ENCODE results near the gene ATP8A2.
A peak's percentile ranks its signal among the peaks of the same experiment; 100 is the strongest.

ATP8A2 gene

DNA sequence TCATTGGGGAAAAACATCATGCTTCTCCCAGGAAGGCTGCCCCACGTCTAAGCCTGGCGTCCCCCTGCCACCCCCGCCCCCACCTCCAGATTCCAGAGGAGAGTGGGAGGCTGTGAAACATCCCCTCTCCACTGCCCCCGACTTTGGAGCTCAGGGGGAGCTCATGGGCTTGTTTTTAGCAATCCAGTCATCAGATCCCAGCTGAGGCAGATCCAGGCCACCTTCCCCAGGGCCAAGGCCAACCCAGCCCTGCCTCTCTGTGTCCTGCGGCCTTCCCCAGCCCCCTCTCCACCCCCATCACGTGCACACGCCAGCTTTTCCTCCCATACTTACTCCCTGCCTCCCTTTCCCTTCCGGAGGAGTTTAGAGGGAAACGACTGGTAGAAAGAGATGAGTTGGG lies 641.2 kb downstream of the ATP8A2 start:
- peak; percentile 5 for DNase-seq (ENCODE audit: low spot score)

DNA sequence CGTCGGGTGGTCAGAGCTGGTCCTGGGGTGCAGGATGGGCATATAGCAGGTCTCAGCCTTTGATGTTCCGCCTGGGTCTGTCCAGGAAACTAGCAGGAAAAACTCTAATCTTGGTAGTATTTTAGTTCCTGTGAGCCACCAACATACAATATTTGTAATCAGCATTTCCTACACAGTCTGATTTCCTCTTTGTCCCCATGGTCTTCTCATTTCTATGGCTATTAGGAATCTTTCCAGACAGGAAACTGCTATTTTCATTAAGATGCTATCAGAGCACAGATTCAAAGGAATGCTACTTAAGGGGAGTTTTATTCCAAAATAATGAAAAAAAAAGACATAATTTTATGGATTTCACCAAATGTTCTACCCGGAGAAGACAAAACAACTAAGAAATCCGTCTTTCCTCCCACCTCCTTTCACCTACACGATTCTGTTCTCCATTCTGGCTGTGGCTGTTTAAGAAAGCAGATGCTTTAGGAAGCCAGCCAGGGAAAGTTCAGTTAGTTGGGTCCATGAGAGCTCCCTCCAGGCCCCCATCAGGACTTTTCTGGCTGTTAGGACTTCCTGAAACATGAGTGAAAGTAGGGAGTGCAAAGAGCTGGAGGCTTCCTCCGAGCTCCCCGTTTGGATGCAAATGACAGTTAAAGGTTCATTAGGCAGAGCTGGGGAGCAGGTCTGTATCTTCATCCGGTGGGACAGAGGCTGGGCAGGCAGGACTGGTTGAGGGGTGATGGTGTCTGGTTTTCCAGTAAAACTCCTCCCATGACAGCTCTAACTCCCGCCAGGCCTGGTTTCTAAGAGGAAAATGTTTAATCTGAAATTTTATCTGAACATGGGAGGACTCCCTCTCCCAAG lies 643.7 kb downstream of the ATP8A2 start:
- DNase-seq (ENCODE audit: low spot score): no peak

DNA sequence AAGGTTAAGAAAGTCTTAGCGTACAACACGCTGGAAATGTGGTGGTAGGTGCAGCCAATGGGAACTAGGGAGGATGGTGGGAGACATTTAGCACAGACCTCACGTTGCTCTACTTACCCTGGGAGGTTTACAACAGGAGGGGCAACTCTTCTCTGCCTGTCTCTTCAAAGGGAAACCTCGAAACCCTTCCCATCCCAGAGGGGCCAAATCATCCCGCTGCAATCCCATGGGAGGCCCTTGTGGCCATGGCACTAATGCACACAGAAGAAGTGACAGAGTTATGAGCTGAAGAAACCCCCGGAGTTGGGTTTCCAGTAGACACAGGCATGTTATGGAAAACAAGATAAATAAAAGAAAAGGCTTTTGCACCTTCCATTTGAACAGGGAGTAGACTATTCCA lies 644.4 kb downstream of the ATP8A2 start:
- DNase-seq (ENCODE audit: low spot score): no peak

DNA sequence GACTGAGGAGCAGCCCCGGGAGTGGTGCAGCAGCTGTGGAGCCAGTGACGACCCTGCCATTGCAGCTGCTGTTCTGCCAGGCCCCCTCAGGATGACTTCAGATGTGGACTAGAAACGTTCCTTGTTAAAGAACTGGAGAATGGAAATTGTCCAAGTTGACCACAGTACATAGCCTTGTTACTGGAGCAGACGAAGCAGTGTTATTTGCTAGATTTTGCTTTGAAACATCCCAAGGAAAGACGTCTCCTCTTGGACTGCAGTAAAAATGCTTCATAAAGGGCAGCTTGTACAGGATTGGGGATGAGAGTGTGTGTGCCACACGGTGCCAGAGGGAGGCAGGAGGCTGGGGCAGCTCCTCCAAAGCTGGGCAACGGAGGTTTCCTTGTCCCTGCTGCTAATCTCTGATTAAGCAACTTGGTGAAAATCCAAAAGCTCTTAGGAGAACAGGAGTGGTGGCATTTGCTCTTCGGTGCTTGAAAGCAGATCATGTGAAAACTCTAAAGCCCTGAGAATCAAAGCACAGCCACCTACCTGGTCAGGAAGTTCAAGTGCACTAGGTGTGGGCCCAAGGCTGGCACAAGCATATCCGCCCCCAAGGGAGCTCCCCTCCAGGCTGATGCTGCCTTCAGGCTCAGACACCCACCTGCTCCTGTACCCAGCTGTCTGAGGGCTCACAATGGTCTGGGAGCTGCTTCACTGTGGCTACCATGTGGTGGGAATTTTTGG lies 645.6 kb downstream of the ATP8A2 start:
- DNase-seq (ENCODE audit: low spot score): no peak

DNA sequence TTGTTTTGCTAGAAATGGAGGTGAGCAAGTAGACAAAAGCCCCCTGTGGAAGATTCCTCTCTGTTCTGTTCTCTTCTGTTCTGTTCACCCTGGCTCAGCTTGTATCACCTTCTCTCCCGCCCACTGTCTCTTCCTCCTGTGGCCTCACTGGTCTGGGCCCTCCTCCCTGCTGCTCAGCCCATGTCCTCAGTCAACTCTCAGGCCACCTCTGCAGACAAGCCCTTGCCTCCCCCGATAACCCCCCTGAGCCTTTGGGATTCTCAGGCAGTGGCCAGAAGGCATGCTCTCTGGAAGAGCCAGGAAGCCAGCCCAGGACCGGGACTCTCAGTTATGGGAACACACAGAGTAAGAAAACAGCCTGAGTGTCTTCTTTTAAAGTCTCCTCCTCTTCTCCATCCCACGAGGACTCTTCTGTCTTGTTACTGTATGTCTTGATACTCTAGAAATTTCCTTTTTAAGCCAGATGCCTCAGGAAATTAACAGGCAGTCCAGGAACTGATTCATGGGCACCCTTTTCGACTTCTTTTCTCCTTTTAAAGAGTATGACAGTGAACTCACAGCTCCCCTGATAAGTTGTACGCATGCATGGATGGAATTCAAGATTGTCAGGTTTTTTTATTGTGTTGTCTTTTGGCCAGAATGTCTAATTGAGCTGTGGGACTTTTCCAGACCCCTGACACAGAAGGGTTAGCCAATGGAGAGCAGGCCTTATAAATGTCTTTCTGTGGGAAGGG lies 646.3 kb downstream of the ATP8A2 start:
- DNase-seq (ENCODE audit: low spot score): no peak

DNA sequence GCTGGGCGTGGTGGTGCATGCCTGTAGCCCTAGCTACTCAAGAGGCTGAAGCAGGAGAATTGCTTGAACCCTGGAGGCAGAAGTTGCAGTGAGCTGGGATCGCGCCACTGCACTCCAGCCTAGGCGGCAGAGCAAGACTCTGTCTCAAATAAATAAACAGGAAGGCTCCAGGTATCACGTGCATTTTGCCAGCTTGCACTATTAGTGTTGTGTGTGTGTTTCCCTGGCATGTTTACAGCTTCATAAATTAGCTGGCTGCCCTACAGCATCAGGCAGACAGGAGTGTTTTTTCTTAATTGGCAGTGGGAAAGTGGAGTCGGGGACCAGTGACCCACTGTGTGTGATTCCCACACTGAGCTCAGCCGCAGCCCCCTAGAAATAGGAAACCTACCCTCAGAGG lies 647.5 kb downstream of the ATP8A2 start:
- no peak for DNase-seq (ENCODE audit: low spot score)

DNA sequence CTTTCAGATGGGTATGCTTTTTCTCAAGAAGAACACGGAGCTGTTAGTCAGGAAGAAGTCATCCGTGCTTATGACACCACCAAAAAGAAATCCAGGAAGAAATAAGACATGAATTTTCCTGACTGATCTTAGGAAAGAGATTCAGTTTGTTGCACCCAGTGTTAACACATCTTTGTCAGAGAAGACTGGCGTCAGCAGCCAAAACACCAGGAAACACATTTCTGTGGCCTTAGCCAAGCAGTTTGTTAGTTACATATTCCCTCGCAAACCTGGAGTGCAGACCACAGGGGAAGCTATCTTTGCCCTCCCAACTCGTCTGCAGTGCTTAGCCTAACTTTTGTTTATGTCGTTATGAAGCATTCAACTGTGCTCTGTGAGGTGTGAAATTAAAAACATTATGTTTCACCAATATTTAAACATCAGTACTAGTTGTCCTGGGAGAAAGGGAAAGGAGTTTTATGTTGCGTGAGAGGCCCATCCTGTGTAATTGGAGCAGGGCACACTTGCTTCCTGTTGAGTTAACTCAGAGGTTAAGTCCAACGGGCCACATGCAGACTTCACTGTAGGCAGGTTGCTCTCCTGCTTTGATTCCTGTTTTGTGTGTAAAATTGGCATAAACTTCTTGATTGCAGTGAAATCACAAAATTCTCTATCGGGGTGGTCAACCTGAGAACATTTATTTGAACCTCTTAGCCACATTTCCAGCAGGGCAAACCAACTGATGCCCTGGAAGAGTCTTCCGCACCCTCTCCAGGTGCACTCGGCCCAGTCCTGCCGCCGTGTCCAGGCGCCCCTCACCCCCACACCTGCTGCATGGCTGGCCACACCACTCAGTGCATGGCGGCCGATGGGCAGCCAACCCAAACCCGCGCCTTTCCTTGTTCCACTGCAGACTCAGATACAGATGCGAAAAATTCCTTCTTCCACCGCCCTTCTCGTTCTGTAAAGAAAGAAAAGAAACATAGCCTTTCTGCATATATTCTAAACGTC lies 648.4 kb downstream of the ATP8A2 start:
- DNase-seq (ENCODE audit: low spot score): peak; percentile 80

DNA sequence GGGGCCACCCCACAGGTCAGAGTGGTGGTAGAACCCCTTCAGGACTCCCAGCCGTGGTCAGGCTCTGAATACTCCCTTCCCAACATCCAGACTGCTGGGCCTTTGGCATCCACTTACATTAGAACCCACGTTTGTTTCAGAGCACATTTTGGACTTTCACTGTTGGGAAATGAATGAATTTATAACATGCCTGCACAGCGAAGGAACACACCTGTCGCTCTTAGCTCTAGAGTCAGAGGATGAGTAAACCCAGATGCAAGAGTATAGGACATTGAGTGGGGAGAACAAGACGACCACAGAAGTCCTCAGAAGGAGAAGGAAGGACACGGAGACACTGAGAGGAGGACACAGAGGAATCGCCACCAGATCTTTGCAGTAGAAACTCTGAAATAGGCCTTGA lies 649.1 kb downstream of the ATP8A2 start:
- no peak for DNase-seq (ENCODE audit: low spot score)

DNA sequence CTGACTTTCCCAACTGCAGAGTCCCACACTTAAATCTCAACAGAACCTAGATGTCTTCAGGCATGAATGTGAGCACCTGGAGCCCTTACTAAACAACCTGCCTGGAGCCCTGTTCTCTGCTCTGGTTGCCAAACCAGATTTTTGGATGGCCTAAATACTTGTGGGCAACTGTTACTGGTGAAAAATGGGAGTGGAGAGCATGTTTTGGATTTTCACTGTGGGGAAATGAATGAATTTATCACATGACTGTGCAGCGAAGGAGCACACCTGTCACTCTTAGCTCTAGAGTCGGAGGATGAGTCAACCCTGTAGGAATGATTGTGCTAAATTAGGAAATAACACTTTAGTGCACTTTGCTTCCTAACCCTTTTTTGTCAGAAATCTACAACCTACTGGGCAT lies 649.7 kb downstream of the ATP8A2 start:
- DNase-seq (ENCODE audit: low spot score): no peak

DNA sequence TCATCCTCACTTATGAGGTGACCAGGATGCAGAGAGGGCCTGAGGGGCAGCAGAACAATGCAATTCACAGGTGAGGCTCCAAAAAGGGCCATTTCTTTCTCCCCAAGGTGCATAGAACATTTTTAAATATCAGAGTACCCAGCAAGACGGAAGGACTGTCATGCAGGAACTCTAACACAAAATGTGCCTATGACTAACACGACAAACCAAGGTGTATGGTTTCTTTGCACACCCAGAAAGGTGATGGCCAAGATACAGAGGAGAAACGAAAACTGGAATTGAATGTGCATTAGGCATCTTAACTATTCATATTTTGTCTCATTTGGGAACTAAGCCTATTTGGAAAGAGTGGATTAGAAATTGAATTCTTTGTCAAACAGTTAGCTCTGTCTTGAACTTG lies 650.2 kb downstream of the ATP8A2 start:
- no peak for DNase-seq (ENCODE audit: low spot score)

DNA sequence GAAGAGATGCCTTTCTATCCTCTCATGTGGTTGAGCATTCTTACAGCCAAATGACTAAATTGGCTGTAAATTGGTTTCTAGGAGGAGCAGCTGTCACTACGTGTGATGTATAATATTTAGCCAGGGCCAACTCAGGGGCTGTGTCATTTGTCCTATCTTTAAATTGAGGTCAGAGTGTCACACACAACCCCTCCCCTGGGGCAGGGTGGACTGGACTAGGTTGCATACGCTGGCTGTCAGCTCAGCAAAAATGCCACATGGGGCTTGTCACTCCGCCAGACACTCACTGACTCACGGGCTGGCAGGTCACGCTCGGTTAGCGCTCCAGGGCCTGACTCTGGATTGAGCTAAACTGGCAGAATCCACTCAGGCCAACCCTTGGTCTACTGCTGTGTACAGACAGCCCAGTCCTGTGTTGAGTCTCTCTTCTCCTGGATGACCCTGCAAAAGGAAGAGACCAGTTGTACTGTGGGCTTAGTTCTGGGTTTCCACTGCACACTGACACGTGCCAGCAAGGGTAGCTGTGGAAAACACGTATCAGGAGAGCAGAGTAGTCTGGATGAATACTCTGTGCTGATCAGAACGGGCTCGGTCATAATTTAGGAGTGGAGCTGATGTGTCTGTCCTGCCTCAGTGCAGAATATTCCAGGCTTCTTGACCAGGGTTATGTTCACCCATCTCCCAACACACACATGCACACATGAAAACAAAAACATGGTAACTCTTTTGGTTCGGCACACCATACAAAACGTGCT lies 650.9 kb downstream of the ATP8A2 start:
- DNase-seq (ENCODE audit: low spot score): peak; percentile 89

DNA sequence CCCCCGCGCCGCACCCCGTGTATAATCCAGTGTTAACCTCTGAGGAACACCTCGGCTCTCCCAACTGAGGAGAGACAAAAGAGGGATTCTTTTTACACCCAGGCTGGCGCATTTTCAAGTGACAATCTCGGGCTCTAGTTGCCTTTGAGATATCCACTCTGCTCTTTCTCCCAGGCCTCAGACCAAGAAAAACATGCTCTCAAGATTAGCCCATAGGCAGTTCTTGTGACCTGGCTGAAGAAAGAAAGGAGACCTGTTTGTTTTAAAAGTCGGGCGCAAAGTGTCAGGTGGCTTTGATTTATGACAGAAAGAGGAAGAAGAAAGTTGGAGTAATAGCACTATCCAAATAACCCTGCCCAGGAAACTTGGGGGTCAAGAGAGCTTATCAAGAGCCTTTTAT lies 652.8 kb downstream of the ATP8A2 start:
- DNase-seq (ENCODE audit: low spot score): no peak

DNA sequence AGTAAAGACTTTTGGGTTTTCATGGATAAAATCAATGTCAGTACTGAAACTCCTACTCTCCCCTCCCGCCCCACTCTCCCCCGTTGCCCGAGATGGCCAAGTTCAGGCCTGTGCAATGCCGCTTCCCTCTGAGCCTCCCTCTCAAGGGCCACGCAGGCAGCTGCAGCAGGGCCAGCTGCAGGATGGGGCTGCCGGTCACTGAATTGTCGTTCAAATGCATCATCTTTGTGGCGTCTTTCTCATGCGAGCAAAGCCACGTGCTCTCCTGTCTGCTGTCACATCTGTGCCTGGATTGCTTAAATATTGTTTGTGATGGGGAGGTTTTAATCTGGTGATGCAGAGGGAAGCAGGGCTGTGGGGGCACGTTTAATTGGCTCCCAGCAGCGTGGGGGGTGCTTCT lies 653.4 kb downstream of the ATP8A2 start:
- DNase-seq (ENCODE audit: low spot score): no peak

DNA sequence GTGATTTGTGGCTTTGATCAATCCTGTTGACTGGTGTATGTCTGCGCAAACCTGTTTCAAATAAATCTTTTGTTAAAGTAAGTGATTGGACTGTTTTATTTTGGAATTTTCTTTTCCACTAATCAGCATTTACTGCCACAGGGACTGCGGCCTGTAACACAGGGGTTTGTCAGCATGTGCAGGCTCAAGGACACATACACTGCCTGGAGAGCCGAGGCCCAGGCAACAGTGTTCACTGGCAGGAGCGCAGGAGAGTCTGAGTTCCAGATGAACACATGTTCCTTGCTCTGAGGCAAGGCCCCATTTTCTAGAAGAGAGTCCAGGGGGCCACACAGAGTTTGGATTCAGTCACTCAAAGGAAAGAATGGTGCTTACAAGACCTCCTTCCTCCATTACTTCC lies 654.0 kb downstream of the ATP8A2 start:
- DNase-seq (ENCODE audit: low spot score): no peak

DNA sequence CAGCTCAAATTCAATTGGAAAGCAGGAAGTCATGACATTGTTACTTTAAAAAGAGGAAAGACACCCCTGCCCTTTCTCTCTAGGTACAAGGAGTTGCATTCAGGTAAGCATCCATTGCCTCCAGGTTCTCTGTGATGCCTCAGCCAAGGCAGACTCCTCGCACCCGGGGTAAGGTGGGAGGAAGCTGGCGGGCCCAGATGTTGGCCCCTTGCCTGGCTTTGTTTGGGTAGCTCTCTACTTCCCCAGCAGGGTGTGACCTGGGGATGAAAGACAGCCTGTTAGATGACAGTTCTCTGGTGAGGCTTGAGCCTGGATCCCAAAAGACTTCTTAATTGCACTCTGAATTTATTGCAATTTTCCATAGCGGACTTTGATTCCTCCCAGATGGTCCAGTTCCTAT lies 654.4 kb downstream of the ATP8A2 start:
- no peak for DNase-seq (ENCODE audit: low spot score)

DNA sequence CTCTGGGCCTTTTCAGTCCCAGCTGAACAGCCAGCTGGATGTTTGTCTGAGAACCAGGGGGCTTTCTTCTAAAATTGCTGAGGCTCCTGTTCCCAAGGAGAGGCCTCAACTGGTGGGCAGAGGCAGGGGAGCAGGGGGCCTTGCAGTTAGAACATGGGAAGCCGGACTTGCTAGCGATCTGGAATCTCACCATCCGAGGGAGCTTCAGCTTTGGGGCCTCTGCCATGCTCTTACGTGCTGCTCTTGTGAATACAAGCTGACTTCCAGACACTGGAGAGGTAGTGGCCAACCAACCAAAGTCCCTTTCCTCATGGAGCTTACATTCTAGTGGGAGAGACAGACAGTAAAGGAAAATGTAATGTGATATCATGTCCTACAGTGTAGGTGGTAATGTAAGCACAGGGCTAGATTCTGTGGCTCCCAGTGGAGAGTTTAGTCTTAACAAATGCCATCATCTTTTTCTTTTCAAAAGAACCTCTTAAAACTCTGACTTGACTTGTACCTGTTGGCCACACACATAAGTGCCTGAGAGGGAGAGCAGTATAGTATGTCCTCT lies 657.9 kb downstream of the ATP8A2 start:
- no peak for DNase-seq (ENCODE audit: low spot score)

DNA sequence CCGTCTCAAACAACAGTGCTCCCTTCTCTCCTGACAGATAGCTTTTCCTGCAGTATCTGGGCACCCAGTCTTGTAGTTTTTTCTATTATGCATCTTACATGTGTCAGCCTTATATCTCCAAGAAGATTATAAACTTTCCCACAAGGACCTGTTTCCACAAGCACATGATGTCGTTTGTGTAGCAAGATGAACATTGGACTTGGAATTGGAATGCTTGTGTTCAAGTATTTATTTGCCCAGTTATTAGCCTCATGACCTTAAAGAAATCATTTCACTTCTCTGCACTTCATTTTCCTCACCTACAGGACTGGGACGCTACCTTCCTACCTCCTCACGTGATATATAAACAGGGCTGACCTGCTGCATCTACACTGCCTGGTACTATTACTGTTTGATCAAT lies 658.6 kb downstream of the ATP8A2 start:
- DNase-seq (ENCODE audit: low spot score): no peak

DNA sequence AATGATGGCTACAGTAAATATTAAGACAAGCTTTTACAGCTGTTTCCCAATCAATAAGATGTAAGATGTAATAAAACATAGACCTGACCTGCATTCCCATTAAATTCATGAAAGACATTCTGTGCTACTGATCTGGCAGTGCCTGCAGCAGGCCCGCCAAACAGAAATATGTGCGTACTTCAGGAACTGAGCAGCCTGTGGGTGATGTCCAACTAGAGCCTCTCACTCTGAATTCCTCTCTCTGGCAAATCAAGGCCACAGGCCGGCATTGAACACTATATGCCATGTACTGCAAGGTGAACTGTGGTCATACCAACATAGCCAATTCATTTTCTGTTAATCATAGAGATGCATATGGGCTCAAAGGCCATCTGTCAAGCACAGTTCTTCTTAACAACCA lies 662.2 kb downstream of the ATP8A2 start:
- no peak for DNase-seq (ENCODE audit: low spot score)

DNA sequence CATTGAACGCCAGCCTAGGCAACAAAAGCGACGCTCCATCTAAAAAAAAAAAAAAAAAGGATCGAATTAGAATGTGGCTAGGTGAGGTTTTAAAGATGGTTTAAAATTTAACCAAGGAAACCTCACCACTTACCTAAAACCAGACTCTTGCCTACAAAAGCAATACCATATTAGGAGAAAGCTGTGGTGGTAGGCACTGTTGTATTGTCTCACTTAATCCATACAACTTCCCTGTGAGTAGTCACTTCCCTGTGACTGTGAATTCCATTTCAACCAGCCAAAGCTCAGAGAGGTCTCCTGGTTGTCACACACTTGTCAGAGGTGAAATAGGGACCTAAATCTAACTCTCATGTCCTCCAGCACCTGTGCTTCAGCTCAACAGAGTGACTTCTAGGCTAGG lies 664.6 kb downstream of the ATP8A2 start:
- no peak for DNase-seq (ENCODE audit: low spot score)

DNA sequence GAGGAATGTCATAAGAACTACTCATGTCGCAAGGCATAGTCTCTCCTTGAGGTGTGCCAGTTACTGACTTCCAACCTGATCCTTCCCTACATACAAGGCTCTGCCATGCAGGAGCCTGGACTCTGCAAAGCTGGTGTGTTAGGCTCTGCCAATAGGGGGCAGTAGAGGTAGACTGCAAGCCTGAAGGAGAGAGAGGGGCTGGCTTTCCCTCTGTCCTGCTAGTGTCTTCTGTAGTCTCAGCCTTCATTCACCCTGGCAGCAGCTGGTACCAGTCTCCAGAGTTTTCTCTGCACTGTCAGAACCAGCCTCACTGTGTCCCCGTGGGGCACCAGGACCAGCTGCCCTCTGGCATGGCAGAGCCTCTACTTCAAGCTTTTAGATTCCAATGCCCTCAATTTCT lies 665.5 kb downstream of the ATP8A2 start:
- peak; percentile 34 for DNase-seq (ENCODE audit: low spot score)
